HG02610 (cell line): ENCODE measurements around the gene NR6A1.
"Not testable (repeated sequence)": the region's sequence is repeated elsewhere in the genome, so short reads cannot be mapped to it uniquely, and the experiment has no call there.

Source experiments
- ATAC-seq: cut with Tn5 transposase; IDR thresholded peaks from one replicate; pipeline ENCODE4 v1.9.1; 2021; ENCODE audit warnings: mild to moderate bottlenecking, moderate library complexity; ENCODE audit not compliant: unreplicated experiment

The NR6A1 gene

DNA sequence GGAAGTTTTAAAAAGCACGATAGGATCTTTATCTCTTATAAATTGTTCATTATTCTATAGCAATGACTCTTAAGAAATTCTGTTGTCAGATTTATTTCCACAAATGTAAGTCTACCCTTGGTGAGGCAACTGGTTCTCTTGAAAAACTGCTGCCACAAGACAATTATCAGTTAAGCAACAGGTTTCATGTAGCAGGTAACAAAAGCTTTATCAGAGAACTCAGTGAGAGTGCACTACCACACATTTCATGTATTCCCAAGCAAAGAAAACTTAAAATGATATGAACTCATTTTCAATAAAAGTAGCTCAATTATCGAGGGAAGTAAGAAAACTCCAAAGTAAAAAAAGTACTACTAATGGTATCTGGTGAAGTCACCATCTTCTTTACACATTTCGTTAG lies 9.4 kb downstream of the NR6A1 start:
- no peak for ATAC-seq

DNA sequence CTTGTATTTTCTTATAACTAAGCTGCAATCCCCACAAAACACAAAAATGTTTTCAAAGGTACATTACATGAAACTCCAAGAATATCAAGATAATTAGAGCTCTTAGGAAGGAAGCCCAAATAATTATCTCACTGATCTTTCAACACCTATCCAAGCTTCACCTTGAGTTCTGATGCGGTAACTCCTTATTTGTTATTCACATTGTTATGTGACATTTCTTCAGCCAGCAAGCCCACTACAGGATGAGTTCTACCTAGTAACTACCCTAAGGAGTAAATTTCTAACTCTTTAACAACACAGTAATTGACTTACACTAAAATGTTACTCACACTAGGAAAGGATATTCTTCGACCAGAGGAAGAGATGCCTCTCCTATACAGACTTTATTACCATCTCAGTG lies 9.9 kb downstream of the NR6A1 start:
- no peak for ATAC-seq

DNA sequence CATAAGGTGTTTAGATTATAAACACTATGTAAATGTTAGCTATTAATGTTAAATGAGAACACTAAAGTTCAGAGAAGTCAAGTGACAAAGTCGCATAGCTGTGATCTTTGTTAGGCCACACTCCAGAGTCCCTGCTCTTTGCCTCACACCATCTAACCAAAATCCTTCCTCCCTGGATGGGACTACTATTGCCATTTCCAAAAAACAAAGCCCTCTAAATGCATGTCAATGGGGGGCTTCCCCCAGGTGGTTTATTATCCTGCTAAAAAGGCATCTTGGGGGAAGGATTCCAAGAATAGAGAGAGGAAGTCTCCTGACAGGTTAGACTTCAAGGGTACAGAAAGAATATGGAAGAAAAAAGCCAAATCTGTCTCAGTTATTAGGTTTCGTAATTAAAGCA lies 10.4 kb downstream of the NR6A1 start:
- ATAC-seq: no peak

DNA sequence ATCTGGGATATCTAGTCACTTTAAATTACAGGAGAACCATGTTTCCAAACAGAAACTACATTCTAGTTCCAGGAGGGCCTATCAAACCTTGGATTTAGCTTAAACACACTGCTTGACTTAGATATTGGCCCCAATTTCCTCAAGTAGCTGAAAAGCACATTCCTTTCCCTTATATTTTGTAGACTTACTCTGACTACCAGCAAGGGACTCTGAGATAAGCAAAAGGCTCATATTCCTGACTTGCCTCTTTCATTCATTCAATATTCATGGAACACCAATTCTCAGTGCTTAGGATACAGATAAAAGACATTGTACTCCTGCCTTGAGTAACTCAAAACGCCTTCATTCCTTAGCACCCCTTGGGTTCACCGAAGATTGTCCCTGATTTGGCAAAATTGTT lies 11.8 kb downstream of the NR6A1 start:
- ATAC-seq: no peak

GRCh38 chr9:124758691-124759090 lies 12.4 kb downstream of the NR6A1 start:
- no peak for ATAC-seq

DNA sequence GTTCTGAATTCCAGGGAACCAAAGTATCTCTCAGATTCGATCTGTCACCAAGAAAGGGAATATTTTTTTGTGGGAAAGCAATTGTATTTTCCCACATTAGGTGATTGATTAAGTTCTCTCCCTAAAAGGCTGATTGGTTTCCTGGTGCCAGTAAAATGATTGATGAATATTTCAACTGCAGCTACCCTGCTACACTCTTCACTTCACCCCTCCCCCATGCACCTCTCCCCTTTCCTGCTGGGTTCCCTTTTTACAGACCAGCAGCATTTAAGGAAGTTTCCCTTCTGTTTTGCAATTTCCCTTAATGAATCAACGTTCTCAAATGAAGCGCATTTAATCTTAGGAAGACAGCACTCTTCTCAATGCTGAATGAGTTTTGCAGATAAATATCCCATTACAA lies 13.1 kb downstream of the NR6A1 start:
- ATAC-seq: no peak

DNA sequence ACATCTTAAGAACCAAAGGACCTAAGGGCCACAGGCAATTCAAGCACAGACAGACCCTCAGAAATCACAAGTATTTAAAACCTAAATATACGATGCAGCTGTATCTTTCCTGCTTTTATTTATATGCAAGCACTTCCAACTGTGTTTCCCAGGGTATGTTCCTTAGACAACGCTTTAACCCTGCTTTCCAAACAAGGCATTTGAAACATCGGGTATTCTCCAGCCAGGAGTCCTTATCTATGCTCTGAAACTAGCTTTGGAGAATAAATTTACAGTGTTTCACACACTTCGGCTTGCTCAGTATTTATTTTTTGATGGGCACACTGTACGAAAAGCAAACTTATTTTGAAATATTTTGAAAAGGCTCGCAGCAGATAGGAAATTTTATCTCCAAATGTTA lies 13.5 kb downstream of the NR6A1 start:
- ATAC-seq: no peak

GRCh38 chr9:124756011-124756410 lies 15.1 kb downstream of the NR6A1 start:
- ATAC-seq: no peak

DNA sequence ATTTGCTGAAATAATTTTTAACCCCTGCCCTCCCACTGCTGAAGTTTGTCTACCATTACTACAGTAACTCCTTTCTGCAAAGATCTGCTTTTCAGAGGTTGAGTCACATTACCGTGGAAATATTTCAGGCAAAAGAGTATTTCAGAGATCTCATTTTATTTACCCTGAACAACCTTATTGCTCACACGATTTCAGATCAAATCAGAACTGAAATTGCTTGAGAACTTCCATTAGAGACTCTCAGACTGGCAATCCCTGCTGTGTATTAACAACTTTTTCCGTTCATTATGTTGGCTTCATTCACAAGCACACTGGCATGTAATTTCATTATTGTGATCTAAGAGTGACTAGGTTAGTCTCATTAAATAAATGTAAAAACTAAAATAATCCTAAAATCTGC lies 16.1 kb downstream of the NR6A1 start:
- no peak for ATAC-seq

GRCh38 chr9:124754289-124754688 lies 16.8 kb downstream of the NR6A1 start:
- no peak for ATAC-seq

- ATAC-seq: no peak
Observed at GRCh38 chr9:124752967-124753366, 18.1 kb downstream of the NR6A1 start.

- ATAC-seq: no peak
Observed at GRCh38 chr9:124749781-124750180, 21.3 kb downstream of the NR6A1 start.

DNA sequence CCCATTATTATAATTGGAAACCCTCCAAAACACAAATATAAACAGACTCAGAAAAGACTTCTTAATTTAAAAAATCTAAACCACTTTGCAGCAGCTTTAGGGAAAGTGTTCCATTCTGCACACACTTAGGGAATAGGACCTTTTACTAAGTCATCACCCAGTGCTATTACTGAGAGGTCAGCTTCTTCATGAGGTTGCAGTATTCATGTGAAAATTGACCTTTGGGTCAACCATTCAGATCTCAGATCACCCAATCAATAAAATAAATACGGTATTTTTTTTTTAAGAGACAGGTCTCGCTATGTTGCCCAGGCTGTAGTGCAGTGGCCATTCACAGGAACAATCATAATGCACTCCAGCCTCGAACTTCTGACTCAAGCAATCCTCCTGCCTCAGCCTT lies 21.8 kb downstream of the NR6A1 start:
- ATAC-seq: no peak

DNA sequence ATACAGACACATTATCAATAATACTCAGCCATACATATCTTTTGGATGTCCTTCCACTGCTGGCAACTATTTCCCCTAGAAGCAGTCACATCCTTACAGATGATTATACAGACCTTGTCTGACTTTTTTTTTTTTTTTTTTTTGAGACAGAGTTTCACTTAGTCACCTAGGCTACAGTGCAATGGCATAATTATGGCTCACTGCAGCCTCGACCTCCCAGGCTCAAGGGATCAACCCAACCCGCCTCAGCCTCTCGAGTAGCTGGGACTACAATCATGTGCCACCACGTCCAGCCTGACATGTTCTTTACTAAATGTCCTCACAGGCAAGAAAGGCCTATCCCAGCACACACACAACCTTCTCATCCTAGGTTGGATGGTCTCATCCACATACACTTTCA lies 24.0 kb downstream of the NR6A1 start:
- no peak for ATAC-seq

- ATAC-seq: no peak
Observed at GRCh38 chr9:124743686-124744348, 27.3 kb downstream of the NR6A1 start.

DNA sequence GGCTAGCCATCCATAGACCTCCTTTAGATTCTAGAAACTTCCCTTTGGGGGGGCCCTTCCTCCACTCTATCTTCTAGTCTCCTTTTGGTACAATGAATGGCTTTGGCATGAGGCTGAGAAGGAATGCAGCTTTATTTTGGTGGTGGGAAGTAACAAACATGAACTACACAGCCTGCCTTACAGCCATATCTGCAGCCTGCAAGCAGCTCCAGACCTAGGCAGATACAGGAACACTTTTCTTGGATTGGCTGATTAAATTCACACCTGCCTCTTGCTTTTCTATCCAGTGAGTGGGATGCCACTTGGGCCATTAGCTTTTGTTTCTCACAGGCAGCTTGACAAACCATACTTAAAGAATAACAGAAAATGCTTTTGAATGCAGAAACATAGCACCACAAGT lies 28.2 kb downstream of the NR6A1 start:
- ATAC-seq: no peak

DNA sequence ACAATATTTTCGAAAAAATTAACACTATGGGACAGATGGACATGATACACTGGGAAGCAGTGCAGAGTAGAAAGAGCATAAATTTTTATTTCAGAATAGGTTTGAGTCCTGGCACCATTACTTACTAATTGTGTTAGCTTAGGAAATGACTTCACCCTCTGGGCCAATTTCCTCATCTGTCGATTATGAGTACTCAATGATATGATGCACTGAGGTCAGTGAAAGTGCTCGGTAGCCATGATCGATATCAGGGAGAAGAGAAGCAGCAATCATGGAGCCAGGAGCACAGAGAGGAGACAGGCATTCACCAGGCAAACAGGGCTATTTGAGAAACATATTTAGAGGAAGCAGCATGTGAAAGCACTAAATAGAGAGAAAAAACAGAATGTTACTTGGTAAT lies 29.4 kb downstream of the NR6A1 start:
- ATAC-seq: no peak

GRCh38 chr9:124741149-124741548 lies 30.0 kb downstream of the NR6A1 start:
- no peak for ATAC-seq

- no peak for ATAC-seq
Observed at GRCh38 chr9:124739360-124739759, 31.8 kb downstream of the NR6A1 start.

DNA sequence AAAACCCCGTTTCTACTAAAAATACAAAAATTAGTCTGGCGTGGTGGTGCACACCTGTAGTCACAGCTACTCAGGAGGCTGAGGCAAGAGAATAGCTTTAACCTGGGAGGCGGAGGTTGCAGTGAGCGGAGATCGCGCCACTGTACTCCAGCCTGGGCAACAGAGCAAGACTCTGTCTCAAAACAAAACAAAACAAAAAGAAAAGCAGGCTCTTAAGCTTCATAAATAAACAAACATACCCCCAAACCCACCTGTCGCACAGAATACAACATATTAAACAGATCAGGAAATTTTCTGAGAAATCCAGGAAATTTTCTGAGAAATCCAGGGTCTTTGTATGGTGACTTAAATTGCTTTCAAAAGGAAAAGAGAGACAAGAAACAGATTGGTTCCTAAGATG lies 33.0 kb downstream of the NR6A1 start:
- not testable (repeated sequence) for ATAC-seq

DNA sequence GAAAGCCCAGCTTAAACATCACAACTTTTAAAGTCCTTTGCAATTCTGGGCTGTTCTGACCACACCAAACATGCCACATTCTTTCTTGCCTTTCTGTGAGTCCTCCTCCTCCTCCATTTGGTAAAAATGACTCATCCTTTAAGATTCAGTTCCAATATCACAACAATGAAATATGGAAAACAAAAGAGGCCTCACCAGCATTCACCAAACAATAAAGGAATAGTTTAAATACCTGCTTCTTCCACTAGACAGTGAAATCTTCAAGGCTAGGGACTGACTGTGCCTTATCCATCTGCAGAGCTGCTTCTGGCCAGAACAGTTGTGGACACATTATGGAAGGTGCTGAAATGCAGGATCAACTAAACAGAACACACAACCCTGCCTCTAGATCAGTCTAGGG lies 36.0 kb downstream of the NR6A1 start:
- no peak for ATAC-seq

DNA sequence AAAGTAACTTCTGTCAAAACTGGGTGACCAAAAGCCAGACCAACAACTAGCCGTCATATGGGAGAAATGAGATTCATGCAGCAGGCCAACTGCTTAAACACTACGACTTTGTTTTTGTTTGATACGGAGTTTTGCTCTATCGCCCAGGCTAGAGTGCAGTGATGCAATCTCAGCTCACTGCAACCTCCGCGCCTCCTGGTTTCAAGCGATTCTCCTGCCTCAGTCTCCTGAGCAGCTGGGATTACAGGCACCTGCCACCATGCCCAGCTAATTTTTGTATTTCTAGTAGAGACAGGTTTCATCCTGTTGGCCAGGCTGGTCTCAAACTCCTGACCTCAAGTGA lies 36.4 kb downstream of the NR6A1 start:
- not testable (repeated sequence) for ATAC-seq

- no peak for ATAC-seq
Observed at GRCh38 chr9:124733964-124734740, 37.0 kb downstream of the NR6A1 start.
